Fibroblast of lung (primary cell): ENCODE data around the gene DPYD. TPM values are rescaled to one million over a fixed set of nuclear protein-coding genes. Genes with fewer than 3 reads are reported as not detected.
"Not testable (repeated sequence)": the region's sequence is repeated elsewhere in the genome, so short reads cannot be mapped to it uniquely, and the experiment has no call there.

Experiments
- DNase-seq, 2 donors: peaks; one replicate each; pipeline versions ENCODE4 v3.0.0 to v3.0.0-alpha.2; 2010; ENCODE audit warnings: low read depth in 2 of 2
- H2AFZ ChIP-seq: 2 replicates; pipeline ENCODE4 v1.5.1; 2012; ENCODE audit warnings: low read length, control low read depth, inconsistent platforms
- H3K27ac ChIP-seq: 2 replicates; pipeline ENCODE4 v1.5.1; 2011; ENCODE audit warnings: low read length, control low read depth; ENCODE audit not compliant: insufficient read depth
- H3K27me3 ChIP-seq: 2 replicates; pipeline ENCODE4 v1.5.1; 2011; ENCODE audit warnings: mild to moderate bottlenecking, low read length; ENCODE audit not compliant: control insufficient read depth, insufficient read depth
- H3K36me3 ChIP-seq: 2 replicates; pipeline ENCODE4 v1.5.1; 2011; ENCODE audit warnings: low read length; ENCODE audit not compliant: control insufficient read depth, insufficient read depth
- H3K4me1 ChIP-seq: 2 replicates; pipeline ENCODE4 v1.5.1; 2011; ENCODE audit warnings: low read length; ENCODE audit not compliant: control insufficient read depth, insufficient read depth; ENCODE audit errors: extremely low read depth
- H3K4me2 ChIP-seq: 2 replicates; pipeline ENCODE4 v1.5.1; 2011; ENCODE audit warnings: low read length, control low read depth; ENCODE audit not compliant: insufficient read depth; ENCODE audit errors: extremely low read depth
- H3K4me3 ChIP-seq, 4 experiments: fragments of 200-600 bp in 1 of 4; sonication (generic) in 1 of 4; replicated peaks in 1 of 4; 2 replicates each; pipeline ENCODE4 v1.5.1; 2011 to 2016; ENCODE audit warnings: low read length in 4 of 4, low read depth in 3 of 4, mild to moderate bottlenecking in 3 of 4, control low read depth in 2 of 4, inconsistent platforms in 1 of 4, mixed read lengths in 1 of 4; ENCODE audit not compliant: insufficient read depth in 1 of 4; ENCODE audit errors: control extremely low read depth in 1 of 4
- H3K79me2 ChIP-seq: 2 replicates; pipeline ENCODE4 v1.5.1; 2012; ENCODE audit warnings: mild to moderate bottlenecking, low read length, inconsistent platforms; ENCODE audit not compliant: control insufficient read depth, insufficient read depth
- H3K9ac ChIP-seq: 2 replicates; pipeline ENCODE4 v1.5.1; 2011; ENCODE audit warnings: mild to moderate bottlenecking, low read length, control low read depth; ENCODE audit not compliant: insufficient read depth
- H3K9me3 ChIP-seq: 2 replicates; pipeline ENCODE4 v1.5.1; 2012; ENCODE audit warnings: low read depth, low read length; ENCODE audit not compliant: control insufficient read depth, insufficient read depth
- H4K20me1 ChIP-seq: 2 replicates; pipeline ENCODE4 v1.5.1; 2011; ENCODE audit warnings: low read length; ENCODE audit not compliant: control insufficient read depth, insufficient read depth; ENCODE audit errors: extremely low read depth
- CTCF ChIP-seq, 2 donors: IDR thresholded peaks in 1 of 2; conservative IDR thresholded peaks in 1 of 2; 1 replicate in 1 of 2; 2 replicates in 1 of 2; pipeline ENCODE4 v1.5.1; 2011 to 2012; ENCODE audit warnings: low read length in 2 of 2, control low read depth in 1 of 2, inconsistent platforms in 1 of 2, low read depth in 1 of 2, mild to moderate bottlenecking in 1 of 2
- EZH2 ChIP-seq: IDR thresholded peaks from 2 replicates; pipeline ENCODE4 v1.5.1; 2012; ENCODE audit warnings: low read length, control low read depth, mild to moderate bottlenecking; ENCODE audit errors: missing control alignments
- polyA plus RNA-seq, 2 donors: library from polyadenylated mRNA; depleted of rRNA in 1 of 2; stranded (reverse) in 1 of 2; unstranded in 1 of 2; fragments of >200 nt; gene quantifications; 2 replicates each; pipeline ENCODE4 v1.2.1, GENCODE V29; 2011 to 2012; ENCODE audit warnings: missing spikeins in 1 of 2
- total RNA-seq: library from RNA; depleted of rRNA; stranded (reverse); fragments of >200 nt; gene quantifications from 2 replicates; pipeline ENCODE4 v1.2.1, GENCODE V29; 2014

The DPYD gene
- total and polyA plus RNA-seq, 2 donors (not counting 1 experiment from before 2014, with no cell fraction given): 32.0 to 63.1 TPM

DNA sequence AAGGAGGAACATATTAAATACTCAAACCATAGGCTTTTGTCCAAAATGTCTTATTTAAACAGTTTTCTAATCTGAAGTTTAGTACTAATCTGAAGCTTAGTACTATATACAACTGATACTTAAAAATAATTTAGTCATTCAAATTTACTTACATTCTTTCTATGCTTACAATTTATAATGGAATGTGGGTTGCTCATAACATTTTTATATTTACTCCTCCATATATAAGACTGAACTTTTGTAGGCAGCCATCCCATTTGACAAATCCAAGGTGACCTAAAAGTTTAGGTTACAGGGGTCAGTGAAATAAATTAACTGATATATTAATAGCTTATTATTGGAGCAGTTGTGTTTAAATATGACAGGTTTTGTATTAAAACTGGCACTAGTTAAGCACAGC is 570.6 kb downstream of the DPYD start:
- DNase-seq: peak in 1 of 2 donors; percentile 34
- Histone ChIP-seq H3K4me1 (peaks cover 2% of the 10 kb centered on the region), H3K27ac (no peak overlapping the region)

GRCh38 chr1:97349794-97350193 is 571.0 kb downstream of the DPYD start:
- H3K36me3 ChIP-seq, H3K4me1 ChIP-seq, H3K9me3 ChIP-seq, H3K27me3 ChIP-seq, H3K79me2 ChIP-seq, H3K9ac ChIP-seq, H3K4me3 ChIP-seq, DNase-seq, H4K20me1 ChIP-seq, H3K27ac ChIP-seq, H2AFZ ChIP-seq: not testable (repeated sequence)
- H3K4me2 ChIP-seq: peak overlapping the region; percentile 46

More for the DNA sequence above, 570.6 kb downstream of the DPYD start:
- Histone ChIP-seq H3K36me3 (no peaks in the 10 kb centered on the region), H3K79me2 (no peaks in the 10 kb centered on the region), H3K4me3 (no peak overlapping the region), H4K20me1 (no peaks in the 10 kb centered on the region), H3K4me2 (peak overlapping the region; percentile 46), H2AFZ (no peak overlapping the region), H3K9me3 (no peaks in the 10 kb centered on the region), H3K27me3 (no peaks in the 10 kb centered on the region), H3K9ac (no peak overlapping the region)
- no peak for TF ChIP-seq EZH2
- TF ChIP-seq CTCF (conservative IDR thresholded peaks at IDR 0.05 in 1 of 2, IDR thresholded peaks at IDR 0.05 in 1 of 2; ENCODE audit: low read depth in 1 of 2, low read length in 2 of 2): no peak

- Histone ChIP-seq H3K4me1 (peaks cover 2% of the 10 kb centered on the region), H3K27me3 (no peaks in the 10 kb centered on the region), H3K4me2 (no peak overlapping the region), H3K36me3 (no peaks in the 10 kb centered on the region), H2AFZ (no peak overlapping the region), H3K9ac (no peak overlapping the region), H4K20me1 (no peaks in the 10 kb centered on the region), H3K79me2 (no peaks in the 10 kb centered on the region), H3K4me3 (no peak overlapping the region), H3K9me3 (no peaks in the 10 kb centered on the region), H3K27ac (no peak overlapping the region)
- peak in 1 of 2 donors; percentile 87 for DNase-seq
- no peak for TF ChIP-seq CTCF (conservative IDR thresholded peaks at IDR 0.05 in 1 of 2, IDR thresholded peaks at IDR 0.05 in 1 of 2; ENCODE audit: low read depth in 1 of 2, low read length in 2 of 2)
- no peak for TF ChIP-seq EZH2
These were observed 572.1 kb downstream of the DPYD start for GRCh38 chr1:97348599-97349265.
